Colon (tissue), 2 donors: ENCODE results near the gene FAM204A.

Experiments used
- FAIRE-seq: peaks from 2 replicates; lab custom pipeline; 2012; peaks lifted over from hg19 to GRCh38; lab: Jason Lieb, UNC
- donor health status: control.
- donor health status: control.

The FAM204A gene

DNA sequence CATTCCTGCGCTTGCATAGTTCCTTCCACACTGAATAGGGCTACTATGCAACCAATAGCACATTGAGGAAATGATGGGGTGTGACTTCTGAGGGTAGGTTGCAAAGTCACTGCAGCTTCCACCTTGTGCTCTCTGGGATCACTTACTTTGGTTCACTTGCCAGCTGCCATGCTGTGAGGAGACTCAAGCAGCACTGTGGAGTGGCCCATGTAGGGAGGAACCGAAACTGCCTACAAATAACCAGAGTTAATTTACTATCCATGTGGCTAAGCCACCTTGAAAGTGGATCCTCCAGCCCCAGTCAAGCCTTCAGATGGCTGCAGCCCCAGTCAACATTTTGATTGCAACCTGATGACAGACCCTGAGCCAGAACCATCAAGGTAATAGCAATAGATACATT is 64.3 kb downstream of the FAM204A start:
- no peak for FAIRE-seq

- FAIRE-seq = no peak
Observed at GRCh38 chr10:118276727-118277126, 65.4 kb downstream of the FAM204A start.

- no peak for FAIRE-seq
Observed at GRCh38 chr10:118276204-118276603, 65.9 kb downstream of the FAM204A start.

GRCh38 chr10:118273662-118274061 is 68.5 kb downstream of the FAM204A start:
- no peak for FAIRE-seq

GRCh38 chr10:118272767-118273166 is 69.4 kb downstream of the FAM204A start:
- FAIRE-seq = no peak

- FAIRE-seq = no peak
Observed at GRCh38 chr10:118272149-118272721, 69.9 kb downstream of the FAM204A start.

DNA sequence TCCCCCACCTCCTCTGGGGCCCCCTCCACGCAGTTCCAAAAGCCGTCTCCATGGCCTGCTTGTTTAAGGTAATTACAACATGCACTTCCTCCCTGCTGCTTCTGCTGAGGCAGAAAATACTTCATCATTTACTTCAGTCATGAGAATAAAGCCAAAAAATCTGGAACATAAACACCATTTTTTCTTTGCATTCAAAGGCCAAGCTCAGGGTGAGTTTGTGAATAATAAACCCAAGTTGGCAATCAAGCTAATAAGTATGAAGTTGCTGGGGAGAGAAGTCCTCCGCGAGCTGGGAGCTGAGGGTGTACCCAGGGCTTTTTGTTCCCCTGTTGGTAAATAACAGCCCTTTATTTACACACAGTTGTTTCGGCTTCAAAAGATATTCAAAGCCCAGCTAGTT is 70.5 kb downstream of the FAM204A start:
- FAIRE-seq = no peak

DNA sequence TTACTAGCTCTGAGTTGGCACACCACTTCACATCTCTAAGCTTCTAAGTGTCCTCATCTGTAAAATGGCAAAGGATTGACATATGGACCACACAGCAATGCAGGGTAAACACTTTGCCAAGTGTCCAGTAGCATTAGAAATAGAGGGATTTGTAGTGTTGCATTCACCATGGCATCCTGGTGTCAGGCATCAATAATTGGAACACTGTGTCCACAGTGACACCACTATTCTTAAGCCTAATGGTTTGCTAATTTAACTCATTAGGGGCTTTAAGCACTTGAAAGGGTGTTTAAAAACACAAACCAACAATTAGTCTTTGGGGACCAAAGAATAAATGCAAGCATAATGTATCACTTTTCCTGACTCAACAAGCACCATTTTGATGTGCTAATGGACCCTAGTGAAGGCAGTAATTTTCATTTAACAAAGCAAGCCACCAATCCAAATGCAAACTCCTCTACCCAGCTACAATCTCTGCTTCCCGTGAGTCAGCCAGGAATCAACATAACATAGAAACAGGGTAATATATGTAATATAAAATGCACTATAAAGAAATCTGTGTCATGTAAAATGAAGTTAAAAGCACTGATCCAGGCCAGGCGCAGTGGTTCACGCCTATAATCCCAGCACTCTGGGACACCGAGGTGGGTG is 75.9 kb downstream of the FAM204A start:
- FAIRE-seq = no peak

DNA sequence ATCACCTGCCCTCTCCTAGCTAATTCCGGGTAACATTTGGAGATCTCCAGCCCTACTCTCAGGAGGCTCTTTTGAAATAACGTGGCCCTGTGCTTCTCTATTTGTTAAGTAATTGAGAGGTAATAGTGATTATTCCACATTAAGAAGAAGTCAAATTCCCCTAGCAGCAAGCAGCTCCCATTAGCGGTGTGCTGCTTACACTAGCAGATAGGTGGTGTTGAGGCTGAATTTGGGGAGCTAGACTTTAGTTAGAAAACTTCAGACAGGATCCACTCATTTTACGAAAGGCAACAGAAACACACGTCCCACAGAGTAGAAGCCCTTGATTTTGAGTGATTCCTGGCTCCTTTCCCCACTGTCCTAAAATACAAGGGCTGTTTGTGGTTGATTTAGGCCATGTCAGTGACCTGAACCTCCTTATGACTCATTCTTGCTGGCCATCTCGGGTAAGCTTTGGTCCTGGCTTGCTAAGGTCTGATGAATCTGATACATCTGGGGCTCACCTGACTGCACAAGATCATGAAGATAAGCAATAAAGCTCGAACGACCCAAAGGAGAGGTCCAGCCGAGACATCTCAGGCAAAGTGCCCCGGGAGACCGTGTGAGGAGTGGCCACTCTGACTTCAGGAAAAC is 77.2 kb downstream of the FAM204A start:
- no peak for FAIRE-seq

GRCh38 chr10:118264252-118264651 is 77.9 kb downstream of the FAM204A start:
- no peak for FAIRE-seq

- FAIRE-seq = no peak
Observed at GRCh38 chr10:118262538-118262937, 79.6 kb downstream of the FAM204A start.

DNA sequence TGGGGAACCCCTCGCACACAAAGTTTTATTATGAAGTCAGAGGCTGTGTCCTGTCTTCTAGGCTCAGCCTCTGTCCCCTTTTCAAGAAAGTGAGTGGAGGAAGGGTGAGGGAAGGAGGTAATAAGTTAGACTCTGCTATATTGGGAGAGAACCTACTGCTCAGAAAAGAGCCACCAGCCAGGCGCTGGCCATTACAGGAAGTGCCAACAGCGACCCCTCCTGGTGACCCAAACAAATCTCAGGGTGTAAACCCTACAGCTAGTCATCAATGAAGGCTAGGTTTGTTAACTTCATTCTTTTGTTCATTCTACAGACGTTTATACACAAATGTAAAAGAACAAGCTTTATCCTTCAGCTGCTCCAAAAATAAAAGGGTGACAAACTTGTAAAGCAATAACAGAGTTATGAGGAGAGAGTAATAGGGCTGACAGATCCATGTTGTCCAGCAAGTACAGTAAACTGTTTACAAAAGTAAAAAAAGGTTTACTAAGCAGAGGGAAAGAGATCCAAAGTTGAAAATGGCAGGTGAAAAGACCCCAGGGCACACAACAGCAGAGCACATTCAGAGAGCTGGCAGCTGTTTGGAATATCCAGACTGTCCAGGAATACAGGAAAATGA is 82.7 kb downstream of the FAM204A start:
- no peak for FAIRE-seq

GRCh38 chr10:118258285-118258684 is 83.8 kb downstream of the FAM204A start:
- no peak for FAIRE-seq

GRCh38 chr10:118256825-118257570 is 85.1 kb downstream of the FAM204A start:
- FAIRE-seq = no peak

DNA sequence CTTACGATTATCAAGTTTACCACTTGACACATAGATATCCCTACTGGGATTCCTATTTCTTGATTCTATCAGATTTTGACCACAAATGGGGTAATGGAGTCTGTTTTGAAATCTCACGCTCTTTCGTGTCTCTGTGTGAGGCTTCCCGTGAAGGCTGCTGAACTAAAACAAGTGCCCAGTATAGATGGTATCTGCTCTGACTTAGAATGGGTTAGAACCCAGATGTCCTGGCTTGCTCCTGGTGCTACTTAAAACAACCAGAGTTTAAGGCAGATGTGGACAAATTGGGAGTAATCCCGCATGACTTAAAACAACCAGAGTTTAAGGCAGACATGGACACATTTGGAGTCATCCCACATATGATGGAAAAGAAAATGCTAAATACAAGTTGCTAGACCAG is 85.9 kb downstream of the FAM204A start:
- no peak for FAIRE-seq

- no peak for FAIRE-seq
Observed at GRCh38 chr10:118255355-118255754, 86.8 kb downstream of the FAM204A start.

- FAIRE-seq = no peak
Observed at GRCh38 chr10:118254654-118255053, 87.5 kb downstream of the FAM204A start.

GRCh38 chr10:118253397-118253796 is 88.7 kb downstream of the FAM204A start:
- FAIRE-seq = no peak

DNA sequence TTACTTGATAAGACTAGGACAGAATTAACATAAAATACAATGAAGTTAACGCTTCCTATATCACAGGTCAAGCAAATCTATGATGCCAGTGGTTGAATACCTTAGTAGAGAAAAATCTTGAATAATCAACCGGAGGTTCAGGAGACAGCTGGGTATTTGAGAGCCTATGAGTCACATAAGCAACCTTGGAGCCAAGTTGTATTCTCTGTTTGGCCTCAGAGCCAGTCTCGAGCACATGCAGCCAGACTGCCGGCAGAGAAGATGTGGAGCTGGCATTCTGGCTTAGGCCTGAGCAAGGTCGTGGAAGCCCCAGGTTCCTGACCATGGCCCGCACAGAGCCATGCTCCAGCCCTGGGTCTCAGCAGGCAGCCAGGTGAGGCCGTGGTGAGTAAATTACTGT is 90.3 kb downstream of the FAM204A start:
- FAIRE-seq = no peak

DNA sequence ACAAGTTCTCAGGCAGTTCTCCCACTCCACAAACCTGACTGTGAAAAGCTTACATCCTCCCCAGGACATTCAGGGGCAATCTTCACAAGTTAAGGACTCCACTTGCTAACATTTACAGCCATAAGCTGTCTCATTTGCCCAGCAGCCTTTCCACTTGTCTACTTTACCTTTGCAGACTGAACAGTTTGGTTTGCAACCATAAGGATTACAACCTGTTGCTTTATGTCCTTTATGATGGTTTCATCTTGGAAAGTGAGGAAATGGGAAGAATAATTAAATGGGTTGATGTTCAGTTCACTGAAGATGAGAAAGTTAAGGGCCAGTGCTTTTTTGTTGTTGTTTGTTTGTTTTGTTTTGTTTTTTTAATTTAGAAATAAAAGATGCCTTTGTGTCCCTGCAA is 92.4 kb downstream of the FAM204A start:
- FAIRE-seq = no peak
